HEK293 (cell line): ENCODE data around the gene SPNS2.

ENCODE experiments used
- CTCF ChIA-PET: fragments of 350-600 bp; formaldehyde crosslinking; extraction: SDS; loops from one replicate; lab custom pipeline; 2021; ENCODE audit warnings: antibody characterized with exemption; lab: Yijun Ruan, JAX
- POLR2A ChIA-PET: fragments of 300-600 bp; formaldehyde crosslinking; extraction: SDS; loops from one replicate; lab custom pipeline; 2020; ENCODE audit warnings: antibody characterized with exemption, inconsistent platforms; lab: Yijun Ruan, JAX
- H3K27ac ChIP-seq: fragments of 200-500 bp; sonication (Bioruptor generic); 2 replicates; pipeline ENCODE4 v1.5.1; 2014; ENCODE audit warnings: low read depth, low read length, control low read depth, inconsistent platforms; ENCODE audit errors: extremely low read depth
- H3K36me3 ChIP-seq, 2 experiments: fragments of 200-500 bp in 1 of 2; sonication (Bioruptor generic) in 1 of 2; 1 replicate in 1 of 2; 2 replicates in 1 of 2; pipeline ENCODE4 v1.5.1; 2014 to 2017; ENCODE audit warnings: inconsistent platforms in 2 of 2, low read length in 2 of 2; ENCODE audit not compliant: control insufficient read depth in 2 of 2, insufficient read depth in 1 of 2
- H3K4me1 ChIP-seq: fragments of 200-500 bp; sonication (Bioruptor generic); 2 replicates; pipeline ENCODE4 v1.5.1; 2014; ENCODE audit warnings: mild to moderate bottlenecking, low read length, inconsistent platforms; ENCODE audit not compliant: control insufficient read depth, insufficient read depth
- H3K4me3 ChIP-seq: 2 replicates; pipeline ENCODE4 v1.5.1; 2011; ENCODE audit warnings: low read depth, mild to moderate bottlenecking, control low read depth, low read length, moderate library complexity
- H3K9me3 ChIP-seq: fragments of 200-500 bp; sonication (Bioruptor generic); 2 replicates; pipeline ENCODE4 v1.5.1; 2014; ENCODE audit warnings: low read depth, low read length, inconsistent platforms; ENCODE audit not compliant: control insufficient read depth, insufficient read depth
- ATF2 ChIP-seq: fragments of 450-650 bp; formaldehyde crosslinking; IDR thresholded peaks from 2 replicates; pipeline ENCODE4 v1.5.1; 2016; ENCODE audit warnings: missing biosample characterization, missing genetic modification characterization, low read depth
- FEZF1 ChIP-seq: fragments of 450-650 bp; formaldehyde crosslinking; IDR thresholded peaks from 2 replicates; pipeline ENCODE4 v1.5.1; 2016; ENCODE audit warnings: missing biosample characterization, missing genetic modification characterization
- GLI2 ChIP-seq: fragments of 450-650 bp; formaldehyde crosslinking; IDR thresholded peaks from 2 replicates; pipeline ENCODE4; 2017; ENCODE audit warnings: missing biosample characterization, missing genetic modification characterization, low read depth, borderline replicate concordance
- GLIS2 ChIP-seq: fragments of 450-650 bp; formaldehyde crosslinking; IDR thresholded peaks from 2 replicates; pipeline ENCODE4 v1.5.1; 2016; ENCODE audit warnings: missing biosample characterization, missing genetic modification characterization
- HOXA7 ChIP-seq: sonication (generic); formaldehyde crosslinking; IDR thresholded peaks from 2 replicates; pipeline ENCODE4 v1.8.1; 2022; ENCODE audit warnings: missing genetic modification reagents, borderline replicate concordance
- HOXC10 ChIP-seq: sonication (generic); formaldehyde crosslinking; IDR thresholded peaks from 2 replicates; pipeline ENCODE4 v1.8.1; 2023; ENCODE audit warnings: mild to moderate bottlenecking, missing genetic modification reagents
- MYNN ChIP-seq: fragments of 450-650 bp; formaldehyde crosslinking; IDR thresholded peaks from 2 replicates; pipeline ENCODE4 v1.5.1; 2016; ENCODE audit warnings: missing biosample characterization, missing genetic modification characterization, borderline replicate concordance
- PRDM1 ChIP-seq: fragments of 450-650 bp; formaldehyde crosslinking; IDR thresholded peaks from 2 replicates; pipeline ENCODE4; 2016; ENCODE audit warnings: missing biosample characterization, missing genetic modification characterization
- SCRT1 ChIP-seq: fragments of 450-650 bp; formaldehyde crosslinking; IDR thresholded peaks from 2 replicates; pipeline ENCODE4 v1.5.1; 2016; ENCODE audit warnings: missing biosample characterization, missing genetic modification characterization, borderline replicate concordance
- ZBTB1 ChIP-seq: fragments of 450-650 bp; formaldehyde crosslinking; IDR thresholded peaks from 2 replicates; pipeline ENCODE4 v1.5.1; 2016; ENCODE audit warnings: missing biosample characterization, missing genetic modification characterization
- ZBTB21 ChIP-seq: fragments of 450-650 bp; formaldehyde crosslinking; IDR thresholded peaks from 2 replicates; pipeline ENCODE4 v1.5.1; 2017; ENCODE audit warnings: missing biosample characterization, missing genetic modification characterization
- ZEB2 ChIP-seq: fragments of 450-650 bp; formaldehyde crosslinking; IDR thresholded peaks from 2 replicates; pipeline ENCODE4 v1.5.1; 2016; ENCODE audit warnings: missing biosample characterization, missing genetic modification characterization
- ZFHX2 ChIP-seq: fragments of 450-650 bp; formaldehyde crosslinking; conservative IDR thresholded peaks from 2 replicates; pipeline ENCODE4 v1.5.1; 2016; ENCODE audit warnings: missing biosample characterization, missing genetic modification characterization
- ZNF138 ChIP-seq: fragments of 450-650 bp; formaldehyde crosslinking; IDR thresholded peaks from 2 replicates; pipeline ENCODE4 v1.5.1; 2016; ENCODE audit warnings: missing biosample characterization, missing genetic modification characterization, borderline replicate concordance
- ZNF174 ChIP-seq: fragments of 450-650 bp; formaldehyde crosslinking; IDR thresholded peaks from 2 replicates; pipeline ENCODE4 v1.5.0; 2017; ENCODE audit warnings: missing biosample characterization, mild to moderate bottlenecking, missing genetic modification characterization
- ZNF19 ChIP-seq: fragments of 450-650 bp; formaldehyde crosslinking; IDR thresholded peaks from 2 replicates; pipeline ENCODE4; 2016; ENCODE audit warnings: missing biosample characterization, missing genetic modification characterization, low read depth
- ZNF221 ChIP-seq: fragments of 450-650 bp; formaldehyde crosslinking; IDR thresholded peaks from 2 replicates; pipeline ENCODE4 v1.5.1; 2017; ENCODE audit warnings: missing biosample characterization, missing genetic modification characterization, borderline replicate concordance
- ZNF24 ChIP-seq: fragments of 450-650 bp; formaldehyde crosslinking; IDR thresholded peaks from 2 replicates; pipeline ENCODE4 v1.5.1; 2016; ENCODE audit warnings: missing biosample characterization, missing genetic modification characterization
- ZNF350 ChIP-seq: fragments of 450-650 bp; formaldehyde crosslinking; IDR thresholded peaks from 2 replicates; pipeline ENCODE4 v1.5.0; 2017; ENCODE audit warnings: missing biosample characterization, mild to moderate bottlenecking, missing genetic modification characterization
- ZNF530 ChIP-seq: fragments of 450-650 bp; formaldehyde crosslinking; IDR thresholded peaks from 2 replicates; pipeline ENCODE4 v1.5.1; 2016; ENCODE audit warnings: low read depth, missing biosample characterization, missing genetic modification characterization
- ZNF544 ChIP-seq: fragments of 450-650 bp; formaldehyde crosslinking; IDR thresholded peaks from 2 replicates; pipeline ENCODE4 v1.5.0; 2017; ENCODE audit warnings: missing biosample characterization, missing genetic modification characterization
- ZNF558 ChIP-seq: fragments of 450-650 bp; formaldehyde crosslinking; IDR thresholded peaks from 2 replicates; pipeline ENCODE4 v1.5.1; 2016; ENCODE audit warnings: missing biosample characterization, missing genetic modification characterization
- ZNF571 ChIP-seq: fragments of 450-650 bp; formaldehyde crosslinking; IDR thresholded peaks from 2 replicates; pipeline ENCODE4 v1.5.0; 2017; ENCODE audit warnings: missing biosample characterization, missing genetic modification characterization
- ZNF785 ChIP-seq: fragments of 450-650 bp; formaldehyde crosslinking; IDR thresholded peaks from 2 replicates; pipeline ENCODE4 v1.5.1; 2016; ENCODE audit warnings: missing biosample characterization, missing genetic modification characterization
- ZNF843 ChIP-seq: fragments of 450-650 bp; formaldehyde crosslinking; IDR thresholded peaks from 2 replicates; pipeline ENCODE4 v1.5.1; 2016; ENCODE audit warnings: missing biosample characterization, missing genetic modification characterization
- ZSCAN4 ChIP-seq: fragments of 450-650 bp; formaldehyde crosslinking; IDR thresholded peaks from 2 replicates; pipeline ENCODE4 v1.5.1; 2017; ENCODE audit warnings: missing biosample characterization, missing genetic modification characterization
- TF ChIP-seq, protein P1 (sequence below): fragments of 450-650 bp; formaldehyde crosslinking; IDR thresholded peaks from 2 replicates; pipeline ENCODE4 v1.5.1; 2016; ENCODE audit warnings: missing biosample characterization, missing genetic modification characterization
- TF ChIP-seq, protein P2 (sequence below): sonication (generic); formaldehyde crosslinking; IDR thresholded peaks from 2 replicates; pipeline ENCODE4 v1.8.1; 2022; ENCODE audit warnings: mild to moderate bottlenecking, moderate library complexity, missing genetic modification reagents

The SPNS2 gene

GRCh38 chr17:4573115-4573514 is 74.4 kb downstream of the SPNS2 start:
- Histone ChIP-seq H3K4me3 (no peak overlapping the region), H3K4me1 (0 out of 2 replicates have a peak, but pooled peaks cover 4% of the 10 kb centered on the region), H3K36me3 (no peaks in the 10 kb centered on the region), H3K27ac (no peak overlapping the region), H3K9me3 (no peaks in the 10 kb centered on the region)
- ChIA-PET CTCF (no interaction called here), POLR2A (no interaction called here)
- TF ChIP-seq ZNF350 (tag by site-specific recombination) (no peak), ZEB2 (tag by site-specific recombination) (no peak), ZSCAN4 (tag by site-specific recombination) (peak; percentile 99), ZNF843 (tag by site-specific recombination) (no peak), ZNF174 (tag by site-specific recombination) (no peak)

- CTCF ChIA-PET: interaction anchor here (0.5 to 0.9 kb wide), 3 partner anchors 16 to 128 kb away, joined by 3 to 5 read pairs (median 3); no protein-coding TSS in a partner anchor
Measured at GRCh38 chr17:4573669-4574068, 75.0 kb downstream of the SPNS2 start.

GRCh38 chr17:4574448-4575045 is 75.9 kb downstream of the SPNS2 start:
- H3K9me3 ChIP-seq: no peaks in the 10 kb centered on the region
- H3K4me3 ChIP-seq: no peak overlapping the region
- CTCF ChIA-PET: interaction anchor here (0.6 to 3.8 kb wide), 4 partner anchors 8 to 51 kb away, joined by 3 to 23 read pairs (median 4); partner anchors contain the start of gene SMTNL2
- POLR2A ChIA-PET: interaction anchor here (0.7 kb wide), 1 partner anchor 851 kb away, joined by 3 read pairs; the partner anchor contains the start of gene HASPIN
- H3K36me3 ChIP-seq: no peaks in the 10 kb centered on the region
- H3K4me1 ChIP-seq: 0 out of 2 replicates have a peak, but pooled peaks cover 4% of the 10 kb centered on the region
- no peak overlapping the region for H3K27ac ChIP-seq
- TF ChIP-seq GLIS2 (tag by site-specific recombination) (no peak), ZNF558 (tag by site-specific recombination) (no peak), HOXA7 (CRISPR knock-in tag) (no peak), ZBTB21 (tag by site-specific recombination) (no peak), ATF2 (tag by site-specific recombination) (no peak), ZNF571 (tag by site-specific recombination) (no peak), ZNF19 (no peak)
- TF ChIP-seq, protein P1, sequence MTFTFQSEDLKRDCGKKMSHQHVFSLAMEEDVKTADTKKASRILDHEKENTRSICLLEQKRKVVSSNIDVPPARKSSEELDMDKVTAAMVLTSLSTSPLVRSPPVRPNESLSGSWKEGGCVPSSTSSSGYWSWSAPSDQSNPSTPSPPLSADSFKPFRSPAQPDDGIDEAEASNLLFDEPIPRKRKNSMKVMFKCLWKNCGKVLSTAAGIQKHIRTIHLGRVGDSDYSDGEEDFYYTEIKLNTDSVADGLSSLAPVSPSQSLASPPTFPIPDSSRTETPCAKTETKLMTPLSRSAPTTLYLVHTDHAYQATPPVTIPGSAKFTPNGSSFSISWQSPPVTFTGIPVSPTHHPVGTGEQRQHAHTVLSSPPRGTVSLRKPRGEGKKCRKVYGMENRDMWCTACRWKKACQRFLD (tag by site-specific recombination): no peak

More at GRCh38 chr17:4573669-4574068, 75.0 kb downstream of the SPNS2 start:
- no peaks in the 10 kb centered on the region for H3K36me3 ChIP-seq
- no peak overlapping the region for H3K27ac ChIP-seq
- POLR2A ChIA-PET: no interaction called here
- no peaks in the 10 kb centered on the region for H3K9me3 ChIP-seq
- 0 out of 2 replicates have a peak, but pooled peaks cover 4% of the 10 kb centered on the region for H3K4me1 ChIP-seq
- TF ChIP-seq ZNF24: no peak
- no peak for TF ChIP-seq ZNF785 (tag by site-specific recombination)
- no peak for TF ChIP-seq ZNF544 (tag by site-specific recombination)
- no peak for TF ChIP-seq ZNF221 (tag by site-specific recombination)
- no peak for TF ChIP-seq ZBTB21 (tag by site-specific recombination)
- TF ChIP-seq ZNF138 (tag by site-specific recombination): no peak
- no peak for TF ChIP-seq SCRT1
- TF ChIP-seq, protein P2, sequence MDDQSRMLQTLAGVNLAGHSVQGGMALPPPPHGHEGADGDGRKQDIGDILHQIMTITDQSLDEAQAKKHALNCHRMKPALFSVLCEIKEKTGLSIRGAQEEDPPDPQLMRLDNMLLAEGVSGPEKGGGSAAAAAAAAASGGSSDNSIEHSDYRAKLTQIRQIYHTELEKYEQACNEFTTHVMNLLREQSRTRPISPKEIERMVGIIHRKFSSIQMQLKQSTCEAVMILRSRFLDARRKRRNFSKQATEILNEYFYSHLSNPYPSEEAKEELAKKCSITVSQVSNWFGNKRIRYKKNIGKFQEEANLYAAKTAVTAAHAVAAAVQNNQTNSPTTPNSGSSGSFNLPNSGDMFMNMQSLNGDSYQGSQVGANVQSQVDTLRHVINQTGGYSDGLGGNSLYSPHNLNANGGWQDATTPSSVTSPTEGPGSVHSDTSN (CRISPR knock-in tag): no peak
- TF ChIP-seq HOXC10 (CRISPR knock-in tag): no peak
- no peak for TF ChIP-seq GLI2 (tag by site-specific recombination)
- TF ChIP-seq ZBTB1 (tag by site-specific recombination): no peak
- TF ChIP-seq, protein P1 (tag by site-specific recombination): no peak
- TF ChIP-seq ZFHX2: no peak
- no peak for TF ChIP-seq ZNF571 (tag by site-specific recombination)
- no peak for TF ChIP-seq PRDM1 (tag by site-specific recombination)
- TF ChIP-seq FEZF1: no peak
- TF ChIP-seq ZNF530 (tag by site-specific recombination): no peak
- no peak for TF ChIP-seq MYNN (tag by site-specific recombination)
- H3K4me3 ChIP-seq: no peak overlapping the region
